Osteoblast (primary cell): ENCODE results near the gene R3HDM2. TPM values are rescaled to one million over a fixed set of nuclear protein-coding genes. Genes with fewer than 3 reads are reported as not detected.

Experiments used
- DNase-seq: peaks from one replicate; pipeline ENCODE4 v3.0.0; 2011; ENCODE audit warnings: low spot score, mixed read lengths; ENCODE audit not compliant: insufficient read length; ENCODE audit errors: missing footprints
- H2AFZ ChIP-seq: 2 replicates; pipeline ENCODE4 v1.6.0; 2011; ENCODE audit warnings: mild to moderate bottlenecking, low read length
- H3K27ac ChIP-seq: 2 replicates; pipeline ENCODE4 v1.5.1; 2011; ENCODE audit warnings: mild to moderate bottlenecking, low read depth, low read length, moderate library complexity
- H3K27me3 ChIP-seq: 2 replicates; pipeline ENCODE4 v1.6.0; 2012; ENCODE audit warnings: mild to moderate bottlenecking, control low read depth, inconsistent platforms, low read length, moderate library complexity; ENCODE audit not compliant: insufficient read depth
- H3K36me3 ChIP-seq: 2 replicates; pipeline ENCODE4 v1.5.1; 2011; ENCODE audit warnings: mild to moderate bottlenecking, low read length, control low read depth, moderate library complexity; ENCODE audit not compliant: insufficient read depth
- H3K4me1 ChIP-seq: 2 replicates; pipeline ENCODE4 v1.5.1; 2011; ENCODE audit warnings: mild to moderate bottlenecking, low read length, control low read depth, moderate library complexity; ENCODE audit not compliant: insufficient read depth
- H3K4me2 ChIP-seq: 2 replicates; pipeline ENCODE4 v1.6.0; 2011; ENCODE audit warnings: mild to moderate bottlenecking, low read length; ENCODE audit not compliant: insufficient read depth
- H3K4me3 ChIP-seq: fragments of 200-600 bp; sonication (generic); 3 replicates; pipeline ENCODE4 v1.5.1; 2012; ENCODE audit warnings: mild to moderate bottlenecking, low read length, inconsistent platforms; ENCODE audit not compliant: insufficient read depth
- H3K79me2 ChIP-seq: 2 replicates; pipeline ENCODE4 v1.6.0; 2012; ENCODE audit warnings: mild to moderate bottlenecking, low read length, control low read depth, inconsistent platforms; ENCODE audit not compliant: insufficient read depth
- H3K9me3 ChIP-seq: 2 replicates; pipeline ENCODE4 v1.5.1; 2011; ENCODE audit warnings: low read depth, low read length, control low read depth
- H4K20me1 ChIP-seq: 2 replicates; pipeline ENCODE4 v1.6.0; 2012; ENCODE audit warnings: mild to moderate bottlenecking, low read length, control low read depth; ENCODE audit not compliant: insufficient read depth
- CTCF ChIP-seq: IDR thresholded peaks from 2 replicates; pipeline ENCODE4 v1.5.1; 2011; ENCODE audit warnings: mild to moderate bottlenecking, low read depth, low read length, moderate library complexity; ENCODE audit errors: extremely low read depth
- total RNA-seq: library from RNA; depleted of rRNA; stranded (reverse); fragments of >200 nt; gene quantifications from 2 replicates; pipeline ENCODE4 v1.2.3, GENCODE V29; 2012

R3HDM2 gene
- total RNA-seq, 1 donor: 23.2 TPM

DNA sequence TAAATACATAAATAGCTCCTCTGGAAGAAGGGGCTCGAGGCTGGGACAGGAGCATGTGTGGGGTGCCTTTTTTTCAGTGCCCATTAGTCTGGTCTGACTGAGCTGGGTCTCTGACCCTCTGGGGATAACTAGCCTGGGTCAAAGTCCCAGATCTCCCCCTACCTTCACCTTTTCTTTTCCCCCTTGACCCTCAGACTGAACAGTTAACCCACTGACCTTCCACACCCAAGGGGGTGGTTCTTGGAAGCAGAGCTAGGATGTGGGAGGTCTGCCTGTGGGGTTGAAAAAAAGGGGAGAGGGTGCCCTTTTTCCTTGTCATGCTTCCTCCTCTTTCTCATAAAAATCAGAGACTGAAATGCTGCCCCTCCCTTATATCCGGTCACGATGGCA is 27.8 kb upstream of the R3HDM2 start:
- DNase-seq: no peak
- no peaks in the 10 kb centered on the region for H3K79me2 ChIP-seq
- H3K27me3 ChIP-seq: peaks cover 12% of the 10 kb centered on the region
- no peaks in the 10 kb centered on the region for H3K36me3 ChIP-seq
- peak overlapping the region; percentile 78 for H3K4me3 ChIP-seq
- peak overlapping the region; percentile 93 for H3K4me2 ChIP-seq
- H3K9me3 ChIP-seq: no peaks in the 10 kb centered on the region
- H4K20me1 ChIP-seq: no peaks in the 10 kb centered on the region
- peak overlapping the region; percentile 90 for H2AFZ ChIP-seq
- H3K4me1 ChIP-seq: peaks cover 16% of the 10 kb centered on the region
- no peak for TF ChIP-seq CTCF
- peak overlapping the region; percentile 38 for H3K27ac ChIP-seq

GRCh38 chr12:57456737-57457490 is 26.1 kb upstream of the R3HDM2 start:
- no peak overlapping the region for H3K4me2 ChIP-seq
- TF ChIP-seq CTCF: no peak

GRCh38 chr12:57456145-57456700 is 25.4 kb upstream of the R3HDM2 start:
- Histone ChIP-seq H3K36me3 (no peaks in the 10 kb centered on the region), H2AFZ (no peak overlapping the region), H3K9me3 (no peaks in the 10 kb centered on the region), H3K27ac (no peak overlapping the region), H3K4me1 (peaks cover 28% of the 10 kb centered on the region), H3K27me3 (peaks cover 10% of the 10 kb centered on the region), H4K20me1 (no peaks in the 10 kb centered on the region), H3K4me2 (peak overlapping the region; percentile 34), H3K4me3 (no peak overlapping the region), H3K79me2 (no peaks in the 10 kb centered on the region)
- TF ChIP-seq CTCF: peak; percentile 66
- DNase-seq: peak; percentile 85

More at GRCh38 chr12:57456737-57457490, 26.1 kb upstream of the R3HDM2 start:
- Histone ChIP-seq H2AFZ (no peak overlapping the region), H3K27me3 (peaks cover 12% of the 10 kb centered on the region), H3K27ac (no peak overlapping the region), H3K4me3 (no peak overlapping the region), H3K4me1 (peaks cover 23% of the 10 kb centered on the region), H4K20me1 (no peaks in the 10 kb centered on the region), H3K79me2 (no peaks in the 10 kb centered on the region), H3K36me3 (no peaks in the 10 kb centered on the region), H3K9me3 (no peaks in the 10 kb centered on the region)
- no peak for DNase-seq

DNA sequence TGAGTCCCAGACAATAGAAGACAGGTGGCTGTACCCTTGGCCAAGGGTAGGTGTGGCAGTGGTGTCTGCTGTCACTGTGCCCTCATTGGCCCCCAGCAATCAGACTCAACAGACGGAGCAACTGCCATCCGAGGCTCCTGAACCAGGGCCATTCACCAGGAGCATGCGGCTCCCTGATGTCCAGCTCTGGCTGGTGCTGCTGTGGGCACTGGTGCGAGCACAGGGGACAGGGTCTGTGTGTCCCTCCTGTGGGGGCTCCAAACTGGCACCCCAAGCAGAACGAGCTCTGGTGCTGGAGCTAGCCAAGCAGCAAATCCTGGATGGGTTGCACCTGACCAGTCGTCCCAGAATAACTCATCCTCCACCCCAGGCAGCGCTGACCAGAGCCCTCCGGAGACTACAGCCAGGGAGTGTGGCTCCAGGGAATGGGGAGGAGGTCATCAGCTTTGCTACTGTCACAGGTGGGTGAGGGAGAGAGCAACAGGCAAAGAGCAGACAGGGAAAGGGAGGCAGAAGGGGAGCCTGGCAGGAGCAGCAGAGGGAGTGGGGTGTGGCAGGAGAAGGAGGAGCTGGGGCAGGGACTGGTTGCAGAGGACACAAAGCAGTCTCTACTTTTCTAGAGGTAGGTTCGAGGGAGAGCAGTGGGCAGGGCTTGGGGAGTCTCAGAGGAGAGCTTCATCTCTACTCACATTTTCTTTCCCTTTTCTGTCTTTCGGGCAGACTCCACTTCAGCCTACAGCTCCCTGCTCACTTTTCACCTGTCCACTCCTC is 24.7 kb upstream of the R3HDM2 start:
- no peak overlapping the region for H2AFZ ChIP-seq
- no peaks in the 10 kb centered on the region for H3K79me2 ChIP-seq
- no peaks in the 10 kb centered on the region for H3K36me3 ChIP-seq
- no peak for DNase-seq
- no peaks in the 10 kb centered on the region for H3K9me3 ChIP-seq
- H3K4me2 ChIP-seq: peak overlapping the region; percentile 34
- H3K4me3 ChIP-seq: no peak overlapping the region
- peaks cover 4% of the 10 kb centered on the region for H3K27me3 ChIP-seq
- H3K27ac ChIP-seq: no peak overlapping the region
- no peaks in the 10 kb centered on the region for H4K20me1 ChIP-seq
- no peak for TF ChIP-seq CTCF
- peaks cover 33% of the 10 kb centered on the region for H3K4me1 ChIP-seq
